H1 (cell line): Measurements from ENCODE around the gene ZSWIM9. TPM values are rescaled to one million over a fixed set of nuclear protein-coding genes. Genes with fewer than 3 reads are reported as not detected.

ENCODE experiments used
- EGR1 ChIP-seq: IDR thresholded peaks from 2 replicates; pipeline ENCODE4 v1.6.1; 2011; ENCODE audit warnings: low read depth, low read length, borderline replicate concordance
- polyA plus RNA-seq, 7 experiments: library from polyadenylated mRNA; depleted of rRNA in 3 of 7; stranded (reverse) in 5 of 7; unstranded in 2 of 7; fragments of >200 nt in 5 of 7; fragments of 200-250 nt in 2 of 7; gene quantifications; 1 replicate in 5 of 7; 2 replicates in 1 of 7; 4 replicates in 1 of 7; pipeline versions ENCODE4 v1.2.1 to v1.2.3, GENCODE V29; 2011 to 2013; ENCODE audit warnings: missing spikeins in 2 of 7, mixed read lengths in 2 of 7
- total RNA-seq: library from RNA; stranded (reverse); fragmentation: NEBNext Ultra II Directional; extraction: Animal tissue kit (Norgen Biotek cat#: 25700); gene quantifications from 2 replicates; pipeline ENCODE4 v1.2.1, GENCODE V29; 2021

The ZSWIM9 gene
- total and polyA plus RNA-seq, 2 of the 8 experiments (the other 6 are each of a cell fraction or from before 2014, with no cell fraction given), result 1.5 to 10.4 TPM

GRCh38 chr19:48127561-48127960, 42.9 kb upstream of the ZSWIM9 start (continued):
- no peak for TF ChIP-seq EGR1
